ENCODE measurements around the gene BMAL1.

- no peak for TF ChIP-seq CTCF (IDR thresholded peaks at IDR 0.05)
- TF ChIP-seq EP300 (IDR thresholded peaks at IDR 0.05) = no peak
- no peak for TF ChIP-seq POLR2A (IDR thresholded peaks at IDR 0.05)
Observed at GRCh38 chr11:13357232-13357631, 79.6 kb downstream of the BMAL1 start.
